Hematopoietic multipotent progenitor cell treated with erythropoietin and hydrocortisone succinate and interleukin-3 and kit ligand, for 4 days (in vitro differentiated cells): ENCODE results near the gene PRKAR1B.

Source experiments
- DNase-seq: peaks from one replicate; pipeline ENCODE4 v3.0.0-alpha.2; 2015

PRKAR1B gene

DNA sequence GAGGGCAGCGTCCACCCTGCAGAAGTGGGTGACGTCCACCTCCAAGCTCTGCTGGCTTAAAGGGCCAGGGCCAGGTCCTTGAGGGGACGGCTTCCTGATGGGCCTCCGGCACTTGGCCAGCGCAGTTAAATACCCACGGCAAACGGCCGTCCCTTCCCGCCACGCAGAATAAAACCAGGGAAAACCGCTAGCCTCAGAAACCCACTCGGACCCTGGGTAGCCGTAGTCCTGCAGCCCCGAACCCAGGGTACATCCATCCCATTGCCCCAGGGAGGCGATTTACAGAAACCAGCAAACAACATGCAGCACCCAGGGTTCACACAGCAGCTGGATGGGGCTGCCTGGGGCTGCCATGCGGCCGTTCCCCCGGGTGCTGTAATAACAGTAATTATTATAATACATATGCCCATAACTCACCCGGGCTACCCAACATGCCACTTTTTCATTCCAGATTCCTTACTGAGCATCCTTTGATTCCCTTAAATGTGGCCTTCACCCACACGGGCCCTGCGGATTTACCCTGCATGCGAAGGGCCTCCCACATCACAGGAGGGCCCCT is 126.0 kb downstream of the PRKAR1B start:
- peak; percentile 27 for DNase-seq

DNA sequence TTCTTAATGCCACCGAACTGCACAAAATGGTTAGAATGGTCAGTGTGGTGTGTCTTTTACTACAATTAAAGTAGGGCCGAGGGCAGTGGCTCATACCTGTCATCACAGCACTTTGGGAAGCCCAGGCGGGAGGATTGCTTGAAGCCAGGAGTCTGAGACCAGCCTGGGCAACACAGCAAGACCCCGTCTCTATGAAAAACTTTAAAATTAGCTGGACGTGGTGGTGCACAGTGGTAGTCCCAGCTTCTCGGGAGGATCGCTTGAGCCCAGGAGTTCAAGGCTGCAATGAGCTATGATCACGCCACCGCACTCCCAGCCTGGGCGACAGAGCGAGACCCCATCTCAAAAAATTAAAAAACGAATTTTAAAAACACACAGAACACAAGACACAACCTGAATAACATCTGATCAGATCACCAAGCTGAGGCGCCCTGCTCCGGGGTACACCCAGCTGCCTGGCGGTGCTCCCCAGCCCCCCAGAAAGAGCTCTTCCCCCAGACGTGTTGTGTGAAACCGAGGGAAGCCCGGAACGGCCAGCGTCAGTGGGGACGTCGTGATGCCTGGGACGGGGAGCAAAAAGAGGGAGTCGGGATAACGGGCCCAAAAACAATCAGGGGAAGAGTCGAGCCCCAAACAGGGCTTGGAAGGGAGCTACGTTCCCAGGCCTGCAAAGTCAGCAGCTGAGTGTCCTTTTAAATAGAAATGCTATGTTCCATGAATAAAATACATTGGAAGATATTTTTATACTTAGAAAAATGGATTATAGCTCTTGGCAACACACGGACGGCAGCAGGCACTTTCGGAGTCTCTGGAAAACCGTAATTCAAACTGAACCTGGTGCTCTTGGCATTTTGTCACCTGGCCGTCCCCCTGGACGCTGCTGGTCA is 126.7 kb downstream of the PRKAR1B start:
- no peak for DNase-seq

DNA sequence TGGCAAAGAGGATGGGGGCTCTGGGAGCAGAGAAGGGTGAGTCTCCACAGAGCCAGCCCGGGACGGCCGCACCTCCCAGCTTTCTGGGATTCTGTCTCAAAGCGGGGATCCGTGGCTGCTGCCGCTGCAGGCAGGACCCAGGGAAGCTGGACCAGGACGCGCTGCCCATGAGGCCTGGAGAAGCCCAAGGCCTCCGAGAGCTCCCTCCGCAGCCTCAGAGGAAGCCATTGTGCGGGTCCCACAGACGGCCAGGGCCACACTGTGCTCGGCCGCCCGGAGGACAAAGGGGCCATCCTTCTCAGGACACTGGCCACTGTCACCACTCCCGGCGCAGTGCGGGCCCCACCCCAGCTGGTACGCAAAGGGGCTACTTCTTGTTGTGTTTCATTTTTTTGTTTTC is 128.2 kb downstream of the PRKAR1B start:
- no peak for DNase-seq

DNA sequence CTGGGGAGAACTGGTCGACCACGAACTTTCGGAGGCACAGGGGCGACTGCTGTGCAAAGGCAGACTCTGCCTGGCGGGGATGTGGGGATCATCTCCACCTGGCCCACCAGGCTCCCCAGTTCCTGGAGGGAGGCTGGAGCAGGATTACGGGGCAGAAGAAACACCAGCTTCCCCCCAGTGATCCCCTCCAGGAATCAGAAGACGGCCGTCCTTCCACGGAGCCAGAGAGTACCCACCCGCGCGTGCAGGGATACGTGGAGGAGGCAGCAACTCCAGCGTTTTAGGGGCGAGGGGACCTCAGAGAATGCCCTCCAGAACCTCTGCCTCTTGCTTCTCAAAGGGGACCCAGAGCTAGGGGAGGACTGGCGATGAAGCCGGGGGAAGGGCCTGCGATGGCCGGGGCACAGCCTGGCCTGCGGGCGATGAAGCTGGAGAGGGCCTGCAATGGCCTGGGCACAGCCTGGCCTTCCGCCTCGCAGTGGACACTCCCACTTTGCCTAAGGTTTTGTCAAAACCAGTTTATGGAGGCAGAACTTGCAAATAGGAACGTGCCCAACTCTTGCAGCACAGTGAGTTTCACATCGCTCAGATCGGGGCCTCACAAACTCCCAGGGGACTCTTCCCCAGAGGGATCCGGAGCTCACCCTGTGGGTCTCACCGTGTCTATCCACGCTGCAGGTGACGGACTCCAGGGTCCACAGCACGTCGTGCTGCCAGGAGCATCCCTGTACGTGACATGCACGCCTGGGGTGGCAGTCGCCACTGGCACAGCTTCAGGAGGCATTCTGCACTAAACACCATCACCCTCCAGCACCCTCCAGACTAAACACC is 129.5 kb downstream of the PRKAR1B start:
- DNase-seq: no peak

DNA sequence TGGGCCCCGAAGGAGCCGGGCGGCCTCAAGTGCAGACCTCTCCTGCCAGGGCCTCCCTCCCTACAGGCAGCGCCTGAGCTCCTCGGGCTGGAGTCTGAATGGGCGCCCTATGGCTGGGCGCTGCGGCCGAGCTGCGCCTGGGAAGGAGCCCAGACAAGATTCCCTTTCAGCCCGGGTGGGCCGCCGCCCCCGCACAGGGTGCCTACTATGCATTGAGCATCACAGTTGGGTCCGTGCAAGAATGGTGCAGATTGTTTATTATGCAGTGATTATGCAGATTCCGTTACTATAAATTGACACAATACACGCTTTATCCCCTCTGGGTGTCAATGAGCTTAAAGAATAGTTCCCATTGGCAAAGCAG is 130.3 kb downstream of the PRKAR1B start:
- no peak for DNase-seq

DNA sequence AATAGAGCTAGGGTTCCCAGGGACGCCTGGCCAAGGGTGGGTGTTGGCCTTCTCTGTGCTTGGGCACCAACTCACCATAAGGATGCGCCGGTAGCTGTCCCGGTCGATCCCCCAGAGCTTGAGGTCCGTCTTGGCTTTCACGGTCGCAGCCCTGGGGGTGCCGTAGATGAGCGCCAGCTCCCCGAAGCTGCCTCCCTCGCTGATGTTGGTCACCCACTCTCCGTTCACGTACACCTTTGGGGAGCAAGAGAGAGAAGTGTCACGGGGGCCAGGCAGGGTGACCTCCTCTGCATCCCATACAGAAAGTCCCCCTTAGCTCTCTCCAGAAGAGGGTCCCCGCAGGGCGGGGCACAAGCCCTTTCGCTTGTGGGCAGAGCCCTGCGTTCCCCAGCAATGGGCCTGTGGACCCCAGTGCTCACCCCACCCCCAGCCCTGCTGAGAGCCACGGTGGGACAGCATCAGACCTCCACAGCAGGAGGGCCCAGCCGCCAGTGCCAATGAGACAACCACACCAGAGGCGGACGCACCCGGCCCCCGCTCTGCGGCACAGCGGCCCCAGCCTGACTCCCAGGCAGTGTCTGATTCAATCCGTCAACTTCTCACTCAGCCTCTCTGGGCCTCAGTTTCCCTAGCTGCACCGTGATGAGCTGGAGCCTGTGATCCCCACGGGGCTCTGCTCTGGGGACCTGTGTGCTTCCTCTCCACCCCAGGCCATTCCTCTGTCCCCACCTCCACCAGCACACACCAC is 130.8 kb downstream of the PRKAR1B start:
- DNase-seq: no peak

DNA sequence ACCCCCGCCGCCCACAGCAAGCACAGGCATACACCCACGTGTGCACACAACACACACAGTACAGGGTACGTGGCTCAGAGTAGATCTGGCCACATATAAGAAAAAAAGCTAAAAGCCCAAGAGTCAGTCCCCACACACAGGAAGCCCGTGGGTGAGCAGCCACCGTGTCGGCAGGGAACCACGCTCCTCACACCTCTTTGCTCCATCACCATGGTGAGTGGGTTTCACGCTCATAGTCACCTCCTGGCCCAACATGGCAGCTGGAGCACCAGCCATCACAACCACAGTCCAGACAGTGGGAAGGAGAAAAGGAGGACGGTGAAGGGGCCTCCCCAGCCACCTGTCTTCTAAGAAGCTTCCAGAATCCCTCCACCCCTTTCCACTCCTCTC is 131.5 kb downstream of the PRKAR1B start:
- DNase-seq: no peak

DNA sequence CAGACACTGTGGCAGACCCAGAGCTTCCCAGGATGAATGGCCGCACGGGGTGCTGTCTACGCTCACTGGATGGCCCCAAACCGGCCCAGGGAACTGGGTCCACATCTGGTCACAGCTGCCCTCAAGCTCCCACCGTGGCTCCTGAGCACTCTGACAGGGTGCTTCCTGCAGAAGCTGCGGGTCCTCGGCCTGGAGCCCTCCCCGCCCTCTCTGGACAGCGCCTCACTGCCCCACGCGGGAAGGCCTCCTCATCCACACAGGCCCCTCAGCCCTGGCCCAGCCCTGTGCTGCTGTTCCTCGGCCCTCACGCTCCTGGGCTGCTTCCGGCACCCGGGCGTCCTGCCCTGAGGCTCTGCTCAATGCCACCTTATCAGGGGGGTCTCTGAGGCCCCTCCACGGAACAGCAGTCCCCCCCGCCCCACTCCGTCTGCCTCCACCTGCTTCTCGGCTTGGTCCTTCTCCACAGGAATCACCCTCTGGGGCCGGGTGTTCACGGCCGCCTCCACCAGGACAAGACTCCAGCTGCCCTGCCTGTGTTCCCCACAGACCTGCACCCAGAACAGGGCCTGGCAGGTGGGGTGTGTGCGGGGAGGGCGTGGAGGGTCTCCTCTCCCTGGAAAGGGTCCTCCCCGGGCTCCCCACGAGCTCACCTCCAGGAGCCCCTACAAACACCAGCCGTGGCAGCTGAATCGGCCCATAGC is 132.0 kb downstream of the PRKAR1B start:
- DNase-seq: no peak

DNA sequence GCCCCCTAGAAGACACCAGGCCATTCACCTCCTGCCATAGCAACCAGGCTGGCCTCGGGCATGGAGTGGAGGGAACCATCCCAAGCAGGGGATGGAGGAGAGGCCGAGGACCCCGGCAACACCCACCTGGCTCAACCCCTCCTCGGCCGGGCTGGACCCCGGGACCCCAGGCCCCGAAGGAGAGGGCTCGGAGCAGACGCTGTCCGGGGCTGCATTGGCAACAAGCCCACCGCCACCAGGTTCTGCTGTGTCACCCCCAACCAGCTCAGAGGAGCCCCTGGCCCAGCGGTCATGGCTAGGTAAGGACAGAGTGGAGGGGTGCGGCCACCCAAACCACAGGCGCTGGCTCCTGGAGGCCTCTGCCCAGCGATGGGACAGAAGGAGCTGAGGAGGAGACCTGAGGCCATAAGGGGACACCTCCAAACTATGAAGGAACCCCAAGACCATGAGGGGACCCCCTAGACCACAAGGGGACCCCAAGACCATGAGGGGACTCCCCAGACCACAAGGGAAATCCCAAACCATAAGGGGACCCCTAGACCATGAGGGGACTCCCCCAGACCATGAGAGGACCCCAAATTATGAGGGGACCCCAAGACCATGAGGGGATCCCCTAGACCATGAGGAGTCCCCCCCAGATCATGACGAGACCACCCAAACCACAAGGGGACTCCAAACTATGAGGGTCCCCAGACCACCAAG is 132.7 kb downstream of the PRKAR1B start:
- no peak for DNase-seq

DNA sequence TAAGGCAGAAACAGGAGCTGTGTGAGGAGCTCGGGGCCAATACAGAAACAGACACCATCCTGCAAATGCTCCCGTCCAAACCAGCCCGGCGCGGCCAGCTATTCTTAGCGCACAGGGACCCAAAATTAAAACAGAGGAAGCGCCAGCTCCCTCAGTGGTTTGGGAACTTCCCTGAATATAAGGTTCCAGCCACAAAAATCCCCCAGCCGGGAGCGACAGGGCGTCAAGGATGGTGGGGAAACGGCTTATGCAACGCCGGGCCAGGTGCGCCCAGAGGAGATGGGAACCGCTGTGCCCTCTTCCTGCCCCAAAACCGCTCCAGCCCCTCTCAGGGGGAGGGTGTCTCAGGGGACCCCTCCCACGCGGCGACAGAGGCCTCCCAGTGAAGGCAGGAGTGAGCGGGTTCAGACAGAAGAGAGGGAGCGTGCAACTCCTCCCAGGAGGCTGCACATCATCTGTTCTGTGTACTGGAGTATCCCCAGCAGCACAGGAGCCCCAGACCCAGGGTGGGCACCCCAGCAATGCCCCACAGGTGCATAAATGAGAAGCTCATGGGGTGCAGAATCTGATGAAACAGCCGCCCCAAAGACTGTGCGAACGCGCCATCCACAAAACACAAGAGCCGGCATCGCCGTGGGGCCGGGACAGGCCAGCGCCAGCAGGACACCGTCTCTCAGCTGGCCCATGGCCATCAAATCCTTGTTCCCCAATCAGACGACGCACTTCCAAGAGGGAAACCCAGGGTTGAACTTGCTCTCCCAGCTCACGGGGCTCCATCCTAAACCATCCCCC is 133.6 kb downstream of the PRKAR1B start:
- DNase-seq: peak; percentile 27

DNA sequence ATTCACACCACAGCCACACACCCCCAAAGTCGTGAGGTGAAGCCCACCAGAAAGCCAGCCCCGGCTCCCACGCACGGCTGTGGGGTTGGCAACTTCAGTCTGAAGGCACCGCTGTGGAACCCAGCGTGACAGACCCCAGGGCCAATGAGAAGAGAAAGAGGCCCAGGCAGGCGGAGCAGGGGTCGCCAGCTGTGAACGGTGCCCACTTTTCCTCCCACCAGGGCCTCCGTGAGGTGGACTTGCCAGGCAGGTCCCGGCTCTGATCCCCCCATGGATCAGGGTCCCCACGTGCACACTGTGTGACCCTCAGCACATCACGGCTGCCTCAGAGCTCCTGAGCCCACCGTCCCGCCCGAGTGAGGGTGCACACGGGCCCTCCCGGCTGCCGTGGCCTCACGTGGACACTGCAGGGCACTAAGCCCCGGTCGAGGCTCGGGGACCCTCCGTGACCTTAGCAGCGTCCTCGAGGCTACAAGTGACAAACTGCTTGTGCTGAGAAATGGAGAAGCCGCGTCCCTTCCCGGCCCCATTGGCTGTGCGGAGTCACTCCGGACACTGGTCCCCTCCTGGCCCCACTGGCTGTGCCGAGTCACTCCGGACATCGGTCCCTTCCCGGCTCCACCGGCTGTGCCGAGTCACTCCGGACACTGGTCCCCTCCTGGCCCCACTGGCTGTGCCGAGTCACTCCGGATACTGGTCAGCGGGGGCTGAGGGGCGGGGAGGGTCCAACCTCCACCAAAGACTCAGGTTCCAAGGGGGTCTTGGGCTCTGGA is 135.0 kb downstream of the PRKAR1B start:
- DNase-seq: no peak

DNA sequence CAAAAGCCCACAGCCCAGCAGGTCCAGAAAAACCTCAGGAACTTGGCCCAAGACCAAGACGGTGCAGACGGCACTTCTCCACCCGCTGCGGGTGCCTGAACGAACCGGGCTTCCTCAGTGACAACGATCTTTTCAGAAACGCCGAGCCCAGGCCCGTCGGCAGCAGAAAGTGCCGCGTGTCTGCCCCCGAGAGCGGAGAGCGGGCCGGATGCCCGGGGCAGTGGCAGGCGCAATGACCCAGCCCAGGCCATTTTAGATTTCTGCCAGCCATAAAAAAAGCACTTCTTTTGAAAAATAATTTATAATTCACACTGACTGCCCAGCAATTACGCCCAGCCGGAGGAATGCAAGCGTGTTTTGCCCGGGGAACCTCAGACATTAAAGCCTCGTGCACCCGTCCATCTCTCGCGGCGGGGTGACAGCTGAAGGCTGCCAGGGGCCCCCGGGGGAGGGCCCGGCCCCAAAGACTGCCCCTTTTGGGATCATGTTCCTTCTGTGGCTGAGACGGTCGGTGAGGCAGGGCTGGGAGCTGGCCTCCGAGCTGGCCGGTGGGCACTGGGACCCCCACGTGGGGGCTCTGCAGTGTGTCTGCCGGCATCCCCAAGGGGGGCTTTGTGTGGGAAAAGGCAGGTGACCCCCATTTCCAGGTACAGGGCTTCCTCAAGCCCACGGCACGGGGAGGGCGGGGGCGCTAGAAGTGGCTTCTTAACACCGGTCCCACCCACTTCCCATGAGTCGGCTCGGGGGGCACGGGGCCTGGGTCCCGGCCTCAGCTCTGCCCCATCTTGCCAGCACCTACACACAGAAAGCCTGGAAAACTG is 136.1 kb downstream of the PRKAR1B start:
- peak; percentile 49 for DNase-seq

DNA sequence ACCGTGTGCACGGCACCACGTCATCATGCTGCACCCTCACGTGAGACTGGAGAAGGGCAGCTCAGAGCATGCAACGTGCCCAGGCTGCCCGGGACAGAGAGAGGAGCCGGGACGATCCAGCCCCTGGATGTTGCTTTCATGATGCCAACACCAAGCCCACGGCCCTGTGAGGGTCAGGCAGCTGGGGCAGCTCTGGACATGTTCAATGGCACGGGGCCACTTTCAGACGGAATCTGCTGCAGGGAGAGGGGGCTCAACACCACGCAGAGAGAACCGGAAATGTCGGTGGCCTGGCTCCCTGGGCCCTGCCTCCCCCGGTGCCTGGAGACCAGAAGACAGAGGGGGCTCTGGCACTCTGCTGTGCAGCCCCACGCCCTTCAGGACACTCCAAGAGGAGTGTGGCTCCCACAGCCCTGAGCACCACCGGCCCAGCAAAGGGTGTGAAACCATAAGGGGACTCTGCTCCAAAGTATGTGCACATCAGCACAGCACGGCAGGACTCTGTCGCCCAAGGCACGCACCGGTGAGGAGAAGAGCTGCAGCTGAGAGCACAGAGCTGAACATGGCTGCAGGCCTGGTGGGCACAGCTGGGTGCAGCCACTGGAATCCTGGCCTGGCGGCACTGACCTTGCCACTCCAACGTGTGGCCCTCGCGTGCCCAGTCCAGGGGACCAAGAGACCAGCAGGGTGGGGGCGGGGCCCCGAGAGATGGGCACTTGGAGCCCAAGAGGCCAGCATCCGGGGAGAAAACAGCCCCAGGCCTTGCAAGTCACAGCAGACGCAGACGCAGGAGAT is 137.1 kb downstream of the PRKAR1B start:
- no peak for DNase-seq

DNA sequence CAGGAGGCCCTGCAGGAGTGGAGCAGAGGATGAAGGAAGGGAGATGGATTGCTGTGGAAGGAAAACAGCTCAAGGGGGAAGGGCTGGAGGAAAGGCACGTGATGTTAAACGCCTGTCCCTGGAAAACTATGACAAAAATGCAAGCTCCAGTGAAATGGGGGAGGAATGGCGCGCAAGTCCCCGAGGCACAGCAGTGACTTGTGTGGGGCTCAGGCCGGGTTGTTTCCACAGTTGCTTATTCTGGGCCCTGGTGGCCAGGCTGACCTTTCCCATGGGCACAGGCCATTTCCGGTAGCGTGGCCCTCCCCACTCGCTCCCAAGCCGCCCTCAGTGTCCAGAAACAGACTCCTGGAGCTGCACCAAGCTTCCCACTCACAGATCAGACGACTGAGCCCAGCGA is 139.3 kb downstream of the PRKAR1B start:
- no peak for DNase-seq

DNA sequence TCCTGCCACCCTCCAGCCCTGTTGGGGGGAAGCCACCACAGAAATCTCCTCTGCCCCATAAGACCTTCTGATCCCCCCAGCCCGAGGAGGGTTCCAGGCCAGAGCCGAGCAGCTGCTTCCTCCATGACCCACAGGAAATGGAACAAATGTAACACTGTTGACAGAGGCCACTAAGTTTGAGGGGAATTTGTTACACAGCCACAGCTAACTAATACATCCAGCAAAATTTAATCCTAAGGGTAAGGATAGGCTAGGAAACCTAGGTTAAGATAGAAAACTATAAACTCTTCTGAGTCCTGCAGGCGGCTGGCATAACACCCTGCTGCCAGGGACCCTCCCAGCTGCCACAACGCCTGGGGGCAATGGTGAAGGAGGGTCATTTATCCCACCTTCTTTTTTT is 140.6 kb downstream of the PRKAR1B start:
- DNase-seq: no peak

DNA sequence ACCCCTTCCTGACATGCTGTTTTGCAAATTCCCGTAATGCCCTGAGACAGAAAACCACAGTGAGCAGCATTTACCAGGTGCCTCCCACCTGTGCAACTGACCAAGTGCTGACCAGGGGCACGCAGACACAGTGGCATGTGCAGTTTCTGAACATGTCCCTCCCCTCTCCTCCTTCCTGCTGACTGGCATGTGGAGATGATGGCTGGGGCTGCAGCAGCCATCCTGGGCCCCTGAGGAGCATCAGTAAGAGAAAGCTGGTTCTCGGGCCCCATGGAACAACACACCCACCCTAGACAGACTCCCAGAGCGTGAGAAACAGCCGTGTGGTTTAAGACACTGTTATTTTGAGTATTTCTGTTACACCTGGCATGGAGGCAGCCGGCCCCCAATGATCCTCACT is 141.2 kb downstream of the PRKAR1B start:
- DNase-seq: no peak

DNA sequence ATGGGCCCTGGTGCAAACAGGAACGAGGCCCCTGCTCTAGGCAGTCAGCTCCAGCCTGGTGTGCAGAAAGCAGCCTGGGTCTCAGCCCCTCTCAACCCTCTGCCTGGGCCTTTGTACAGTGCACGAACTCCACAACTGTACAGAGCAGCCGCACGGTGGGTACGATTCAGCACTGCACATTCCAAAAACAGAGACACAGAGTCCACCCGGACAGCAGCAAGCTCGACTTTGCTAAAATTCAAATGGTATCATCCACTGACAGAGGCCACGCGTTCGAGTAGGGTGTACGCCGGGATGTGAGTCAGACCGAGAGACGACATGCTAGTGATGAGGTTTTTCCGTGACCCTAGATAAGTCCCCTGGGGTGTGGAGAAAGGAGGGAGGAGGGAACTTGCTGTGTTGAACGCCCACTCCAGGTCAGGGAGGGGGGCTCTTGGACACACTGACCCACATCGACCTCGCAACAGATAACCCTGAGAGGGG is 141.8 kb downstream of the PRKAR1B start:
- no peak for DNase-seq

DNA sequence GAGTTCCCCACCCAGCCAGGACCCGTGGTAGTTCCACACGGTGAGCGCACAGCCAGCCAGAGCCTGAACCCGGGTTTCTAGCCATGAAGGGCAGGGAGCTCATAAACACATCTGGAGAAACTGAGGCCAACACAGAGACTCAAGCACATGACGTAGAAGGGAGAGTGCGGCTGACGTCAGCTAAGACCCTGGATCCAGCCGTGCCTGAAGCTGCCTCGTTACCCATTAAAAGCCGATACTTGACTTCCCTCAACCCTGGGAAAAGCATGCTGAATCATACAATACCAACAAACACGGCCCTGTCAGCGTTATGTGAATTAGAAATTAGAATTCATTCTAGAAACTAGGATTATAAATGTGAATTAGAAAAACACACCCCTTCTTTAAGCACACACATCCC is 142.3 kb downstream of the PRKAR1B start:
- no peak for DNase-seq
